HG03521 (cell line): ENCODE results near the gene OR13D1.
"Not testable (repeated sequence)": the region's sequence is repeated elsewhere in the genome, so short reads cannot be mapped to it uniquely, and the experiment has no call there.

Experiments used
- ATAC-seq: cut with Tn5 transposase; IDR thresholded peaks from one replicate; pipeline ENCODE4 v1.9.1; 2021; ENCODE audit warnings: mild to moderate bottlenecking, moderate library complexity; ENCODE audit not compliant: unreplicated experiment

The OR13D1 gene

GRCh38 chr9:104694218-104694617, at the start of gene OR13D1:
TSS of gene OR13D1 (plus strand) at chr9:104694518. CDS start at chr9:104694518, 0 bp downstream.
- no peak for ATAC-seq

- no peak for ATAC-seq
Measured at GRCh38 chr9:104658496-104659195, 35.7 kb upstream of the OR13D1 start.

- ATAC-seq, result no peak
Measured at GRCh38 chr9:104675611-104676010, 18.7 kb upstream of the OR13D1 start.

GRCh38 chr9:104682642-104683041, 11.7 kb upstream of the OR13D1 start:
- ATAC-seq, result peak; percentile 64

- ATAC-seq, result no peak
Measured at GRCh38 chr9:104686081-104686480, 8.2 kb upstream of the OR13D1 start.

GRCh38 chr9:104700306-104700705, 6.0 kb downstream of the OR13D1 start:
- no peak for ATAC-seq

- ATAC-seq, result not testable (repeated sequence)
Measured at GRCh38 chr9:104708737-104709136, 14.4 kb downstream of the OR13D1 start.

- ATAC-seq, result no peak
Measured at GRCh38 chr9:104711604-104712003, 17.3 kb downstream of the OR13D1 start.

GRCh38 chr9:104725014-104725413, 30.7 kb downstream of the OR13D1 start:
- ATAC-seq, result no peak

- ATAC-seq, result no peak
Measured at GRCh38 chr9:104738452-104738851, 44.1 kb downstream of the OR13D1 start.

- ATAC-seq, result no peak
Measured at GRCh38 chr9:104740621-104741020, 46.3 kb downstream of the OR13D1 start.

GRCh38 chr9:104743376-104743985, 49.2 kb downstream of the OR13D1 start:
- peak; percentile 38 for ATAC-seq
